Heart left ventricle (tissue), 13 donors: ENCODE measurements around the gene DCST1.

Experiments used
- POLR2A ChIP-seq, 2 donors: fragments of 450-650 bp; IDR thresholded peaks; one replicate each; pipeline ENCODE4 v1.6.1; 2017; ENCODE audit warnings: antibody characterized with exemption in 2 of 2, mild to moderate bottlenecking in 2 of 2, moderate library complexity in 2 of 2
- TF ChIP-seq, protein P1 (sequence below), 12 donors: fragments of 200-600 bp; sonication (generic) in 4 of 12; IDR thresholded peaks; one replicate each; pipeline versions ENCODE4 v1.5.0 to v1.8.0; 2018 to 2022; ENCODE audit warnings: antibody characterized with exemption in 12 of 12, mild to moderate bottlenecking in 5 of 12
- donor health status: ischemic (EF 13 %, LVEDD 7.1; RV severe dilation, severe dysfunction).
- donor health status: DM: no; HTN: yes; CAD: no.
- donor health status: DM: no; HTN: no; CAD: no.
- donor health status: ischemic (EF 25% LVEDD 6.9; RV normal size, moderate dysfunction).
- donor health status: ischemic (EF 25% LVEDD 5.7; RV mildly dilated, moderate dysfunction).
- donor health status: ischemic (EF 35%, LVEDD 5.7; RV mildly dilated, moderate dysfunction).
- donor health status: nonischemic (EF 11% LVEDD 7.7; RV severe dilation, severe dysfunction).
- donor health status: DM: yes; HTN: yes; CAD: no.
- donor health status: PGD.
- donor health status: ischemic (EF 29% LVEDD 5.4; RV normal size, mild dysfunction).
- donor health status: nonischemic (EF 23%, LVEDD 6.1; RV moderate dilation, normal function).

DNA sequence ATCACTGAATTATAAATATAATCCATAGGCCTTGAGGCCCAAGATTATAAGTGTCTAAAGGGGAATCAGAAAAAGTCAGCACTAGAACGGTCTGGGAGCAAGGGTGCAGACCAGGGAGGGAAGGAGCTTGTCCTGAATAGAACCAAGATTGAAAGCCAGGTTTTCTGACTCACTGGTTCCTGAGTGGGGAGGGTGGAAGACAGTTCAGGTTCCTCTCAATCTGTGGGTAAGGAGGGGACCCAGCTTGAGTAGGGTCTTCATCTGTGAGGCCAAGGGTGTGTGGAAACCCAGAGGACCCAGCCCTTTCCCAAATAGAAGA lies 39.4 kb upstream of the DCST1 start:
- TF ChIP-seq POLR2A (IDR thresholded peaks at IDR 0.05) = no peak
- TF ChIP-seq, protein P1, sequence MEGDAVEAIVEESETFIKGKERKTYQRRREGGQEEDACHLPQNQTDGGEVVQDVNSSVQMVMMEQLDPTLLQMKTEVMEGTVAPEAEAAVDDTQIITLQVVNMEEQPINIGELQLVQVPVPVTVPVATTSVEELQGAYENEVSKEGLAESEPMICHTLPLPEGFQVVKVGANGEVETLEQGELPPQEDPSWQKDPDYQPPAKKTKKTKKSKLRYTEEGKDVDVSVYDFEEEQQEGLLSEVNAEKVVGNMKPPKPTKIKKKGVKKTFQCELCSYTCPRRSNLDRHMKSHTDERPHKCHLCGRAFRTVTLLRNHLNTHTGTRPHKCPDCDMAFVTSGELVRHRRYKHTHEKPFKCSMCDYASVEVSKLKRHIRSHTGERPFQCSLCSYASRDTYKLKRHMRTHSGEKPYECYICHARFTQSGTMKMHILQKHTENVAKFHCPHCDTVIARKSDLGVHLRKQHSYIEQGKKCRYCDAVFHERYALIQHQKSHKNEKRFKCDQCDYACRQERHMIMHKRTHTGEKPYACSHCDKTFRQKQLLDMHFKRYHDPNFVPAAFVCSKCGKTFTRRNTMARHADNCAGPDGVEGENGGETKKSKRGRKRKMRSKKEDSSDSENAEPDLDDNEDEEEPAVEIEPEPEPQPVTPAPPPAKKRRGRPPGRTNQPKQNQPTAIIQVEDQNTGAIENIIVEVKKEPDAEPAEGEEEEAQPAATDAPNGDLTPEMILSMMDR (IDR thresholded peaks at IDR 0.05) = no peak
